Measurements from ENCODE around the gene RO60.

The RO60 gene

GRCh38 chr1:193062698-193063463, 3.5 kb downstream of the RO60 start:
- no peak for DNase-seq

DNA sequence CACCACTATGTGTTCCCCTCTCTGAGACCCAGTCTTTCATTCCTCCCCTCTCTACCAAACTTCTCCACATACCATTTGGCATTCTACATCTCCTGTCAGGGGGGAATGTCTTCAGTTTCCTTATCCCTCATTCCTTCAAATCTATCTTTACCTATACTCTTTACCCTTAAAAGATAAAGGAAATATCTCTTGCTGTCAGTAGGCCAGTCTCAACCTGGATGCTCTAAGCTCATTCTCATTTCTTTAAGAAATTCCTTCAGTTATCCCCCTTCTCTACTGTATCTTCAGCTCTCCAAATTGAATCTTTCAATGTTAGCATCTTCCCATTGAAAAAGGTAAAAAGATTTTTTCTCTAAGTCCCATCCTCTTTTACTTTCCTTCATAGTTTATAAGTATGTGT, 6.5 kb downstream of the RO60 start:
- no peak for DNase-seq

DNA sequence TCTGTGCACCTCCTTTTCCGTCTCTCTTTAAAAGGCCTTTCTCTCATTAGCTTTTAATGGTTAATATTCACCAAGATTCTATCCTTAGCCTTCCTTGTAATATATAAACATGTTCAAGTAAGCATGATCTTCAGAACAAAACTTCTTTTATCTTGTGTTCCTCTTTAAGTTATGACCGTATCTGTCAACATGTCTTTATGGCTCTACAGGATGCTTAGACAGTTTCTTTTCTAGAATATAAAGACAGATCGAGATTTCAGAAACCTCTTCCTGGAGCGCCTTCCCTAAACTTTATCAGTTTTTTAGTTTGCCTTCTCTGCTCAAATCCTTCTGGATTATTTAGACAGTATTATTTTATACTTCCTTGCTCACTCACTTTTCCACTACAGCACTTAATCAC, 7.2 kb downstream of the RO60 start:
- DNase-seq = no peak

- no peak for DNase-seq
Observed at GRCh38 chr1:193068013-193068412, 8.6 kb downstream of the RO60 start.

- no peak for DNase-seq
Observed at GRCh38 chr1:193069748-193070385, 10.5 kb downstream of the RO60 start.

DNA sequence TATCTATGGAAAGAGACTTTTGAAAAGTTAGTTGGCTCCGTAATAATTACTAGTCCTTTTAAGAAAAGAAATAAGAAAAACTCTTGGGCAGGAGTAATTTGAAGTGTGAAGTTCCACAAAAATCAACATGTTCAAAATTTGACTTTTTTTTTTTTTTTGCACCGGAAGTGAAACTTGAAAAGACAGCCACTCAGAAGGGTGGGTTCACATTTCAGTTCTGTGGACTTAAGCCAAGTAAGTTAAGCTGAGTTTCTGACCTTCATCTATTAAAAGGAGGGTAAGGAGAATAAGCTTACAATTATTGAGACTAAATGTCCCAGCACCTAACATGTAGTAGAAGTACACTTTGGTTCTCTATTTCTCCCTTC, 11.0 kb downstream of the RO60 start:
- no peak for DNase-seq

- peak; percentile 9 for DNase-seq
Observed at GRCh38 chr1:193070942-193071341, 11.5 kb downstream of the RO60 start.

- no peak for DNase-seq
Observed at GRCh38 chr1:193077991-193078390, 18.6 kb downstream of the RO60 start.

DNA sequence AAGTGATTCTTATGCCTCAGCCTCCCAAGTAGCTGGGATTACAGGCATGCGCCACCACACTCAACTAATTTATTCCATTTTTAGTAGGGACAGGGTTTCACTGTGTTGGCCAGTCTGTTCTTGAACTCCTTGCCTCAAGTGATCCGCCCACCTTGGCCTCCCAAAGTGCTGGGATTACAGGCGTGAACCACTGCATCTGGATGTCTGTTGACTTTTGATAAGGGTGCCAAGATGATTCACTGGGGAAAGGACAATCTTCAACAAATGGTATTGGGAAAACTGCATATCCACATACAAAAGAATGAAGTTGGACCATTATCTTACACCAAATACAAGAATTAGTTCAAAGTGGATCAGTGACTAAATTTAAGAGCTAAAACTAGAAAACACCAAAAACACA, 19.8 kb downstream of the RO60 start:
- DNase-seq = no peak

DNA sequence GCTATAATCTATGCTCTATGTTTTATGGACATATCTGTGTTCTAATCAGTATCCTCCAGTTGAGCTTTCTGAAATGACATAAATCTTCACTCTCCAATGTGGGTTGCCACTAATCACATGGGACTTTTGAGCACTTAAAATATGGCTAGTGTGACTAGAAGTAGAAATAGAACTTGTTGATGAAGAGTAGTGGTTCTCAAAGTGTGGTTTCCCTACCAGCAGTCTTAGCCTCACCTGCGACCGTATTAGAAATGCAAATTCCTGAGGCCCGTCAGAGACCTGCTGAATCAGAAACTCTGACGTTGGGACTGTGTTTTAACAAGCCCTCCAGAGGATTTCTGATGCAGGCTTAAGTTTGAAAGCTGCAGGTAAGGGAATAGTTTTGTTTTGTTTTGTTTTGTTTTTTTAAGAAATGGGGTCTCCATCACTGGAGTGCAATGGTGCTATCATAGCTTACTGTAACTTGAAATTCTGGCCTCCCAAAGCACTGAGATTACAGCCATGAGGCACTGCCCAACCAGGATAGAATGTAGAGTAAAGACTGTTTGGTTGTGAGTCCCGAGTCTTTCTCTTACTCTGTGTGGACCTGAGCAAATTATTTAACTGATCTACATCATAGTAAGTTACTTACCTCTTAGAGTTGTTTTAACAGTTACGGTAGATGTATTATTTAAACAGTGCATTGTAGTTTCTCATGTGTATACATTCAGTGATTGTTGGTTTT, 24.1 kb downstream of the RO60 start:
- DNase-seq = no peak

DNA sequence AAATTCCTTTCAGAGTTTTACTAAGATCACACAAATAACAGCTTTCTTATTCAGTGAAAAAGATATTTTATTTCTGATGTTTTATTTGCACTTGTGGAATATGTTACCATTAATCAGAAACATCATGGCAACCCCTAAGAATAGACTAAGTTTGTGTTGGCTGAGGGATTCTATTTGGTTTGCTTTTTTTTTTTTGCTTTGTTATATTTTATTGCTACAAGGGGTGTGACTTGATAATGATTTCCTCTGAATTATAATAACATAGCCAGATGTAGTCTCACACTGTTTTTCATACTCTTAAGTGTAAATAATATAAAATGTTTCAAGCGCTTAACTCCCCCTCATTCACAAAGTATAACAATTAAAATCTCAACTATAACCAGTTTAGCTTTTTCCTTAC, 25.9 kb downstream of the RO60 start:
- DNase-seq = no peak

DNA sequence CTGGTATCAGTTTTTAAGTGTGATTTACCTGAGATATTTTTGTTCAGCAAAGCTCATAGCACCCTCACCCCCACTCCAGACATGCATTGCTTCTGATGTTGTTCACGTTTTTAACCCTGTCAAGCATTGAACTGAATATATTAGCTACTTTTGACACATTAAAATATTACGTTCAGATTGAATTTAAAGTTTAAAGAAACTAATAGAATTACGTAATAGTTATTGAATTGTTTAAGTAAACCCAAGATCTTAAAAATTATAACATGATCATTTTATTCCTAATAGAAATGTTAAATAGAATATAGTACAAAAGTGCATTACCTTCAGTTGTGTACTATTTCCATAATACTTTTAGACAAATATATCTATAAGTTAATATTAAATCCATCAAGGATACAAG, 26.9 kb downstream of the RO60 start:
- DNase-seq = no peak

- no peak for DNase-seq
Observed at GRCh38 chr1:193087893-193088292, 28.5 kb downstream of the RO60 start.

- DNase-seq = no peak
Observed at GRCh38 chr1:193090865-193091264, 31.5 kb downstream of the RO60 start.

DNA sequence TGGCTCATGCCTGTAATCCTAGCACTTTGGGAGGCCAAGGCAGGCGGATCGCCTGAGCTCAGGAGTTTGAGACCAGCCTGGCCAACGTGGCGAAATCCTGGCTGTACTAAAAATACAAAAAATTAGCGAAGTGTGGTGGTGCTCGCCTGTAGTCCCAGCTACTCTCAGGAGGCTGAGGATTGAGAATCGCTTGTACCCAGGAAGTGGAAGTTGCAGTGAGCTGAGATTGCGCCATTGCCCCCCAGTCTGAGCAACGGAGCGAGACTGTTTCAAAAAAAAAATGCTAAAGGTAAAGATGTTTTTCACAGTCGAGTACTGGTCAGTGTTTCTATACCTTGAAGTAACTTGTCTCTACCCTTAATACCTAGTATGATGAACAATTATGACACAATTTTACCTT, 34.7 kb downstream of the RO60 start:
- DNase-seq = no peak

GRCh38 chr1:193102662-193103061, 43.2 kb downstream of the RO60 start:
- no peak for DNase-seq

GRCh38 chr1:193103759-193104501, 44.5 kb downstream of the RO60 start:
- DNase-seq = no peak

- peak; percentile 27 for DNase-seq
Observed at GRCh38 chr1:193104502-193104906, 45.1 kb downstream of the RO60 start.

DNA sequence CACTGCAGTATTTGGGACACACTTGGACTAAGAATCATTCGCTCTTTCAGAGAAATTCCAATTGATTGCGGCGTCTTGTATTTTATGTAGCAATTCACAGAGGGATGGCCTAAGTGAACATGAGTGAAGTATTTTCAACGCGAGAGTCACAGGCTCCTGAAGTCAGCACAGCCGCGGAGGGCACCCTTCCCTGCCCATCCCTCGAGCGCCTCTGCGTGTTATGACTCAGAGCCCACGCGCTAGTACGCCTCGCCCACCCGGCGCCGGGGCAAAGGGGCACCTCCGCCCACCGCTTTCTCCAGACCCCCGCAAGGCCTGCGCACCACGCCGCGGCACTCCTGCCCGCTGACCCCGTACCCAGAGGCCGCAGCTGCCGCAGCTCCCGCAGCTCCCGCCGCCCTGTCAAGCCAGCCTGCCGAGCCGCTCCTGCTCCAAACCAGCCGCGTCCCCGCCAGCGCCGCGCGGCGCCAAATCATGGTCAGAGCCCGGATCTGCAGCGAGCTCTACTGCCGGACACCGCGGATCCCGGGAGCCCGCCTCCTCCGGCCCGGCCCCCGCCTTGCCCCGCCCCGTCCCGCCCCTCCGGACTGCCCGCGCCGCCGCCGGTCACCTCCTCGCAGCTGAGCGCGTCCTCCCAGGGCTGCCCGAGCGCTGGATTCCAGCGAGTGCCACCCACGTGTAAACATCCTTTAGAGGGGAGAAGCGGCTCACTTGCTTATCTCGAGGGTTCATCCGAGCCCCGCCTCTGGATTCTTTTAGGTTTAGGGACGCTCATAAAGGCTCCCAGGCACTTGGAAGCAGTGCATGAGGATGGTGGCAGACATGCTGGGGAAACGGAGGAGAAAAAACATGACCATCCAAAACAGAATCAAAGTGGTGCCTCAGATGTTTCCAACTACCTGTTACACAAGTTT, 45.8 kb downstream of the RO60 start, which contains the start of gene GLRX2:
TSS of gene GLRX2 (minus strand) at position 508 of the 914 bp plus-strand sequence. CDS start at position 476, 32 bp downstream.
- peak; percentile 68 for DNase-seq

- DNase-seq = no peak
Observed at GRCh38 chr1:193105821-193106177, 46.4 kb downstream of the RO60 start.

- no peak for DNase-seq
Observed at GRCh38 chr1:193108471-193108870, 49.1 kb downstream of the RO60 start.

All from activated naive CD4-positive, alpha-beta T cell treated with Interleukin-2 at 50 U/mL for 16 hours (primary cell).